ENCODE data around the gene RAB3GAP1.
"Not testable (repeated sequence)": the region's sequence is repeated elsewhere in the genome, so short reads cannot be mapped to it uniquely, and the experiment has no call there.

Gene RAB3GAP1

DNA sequence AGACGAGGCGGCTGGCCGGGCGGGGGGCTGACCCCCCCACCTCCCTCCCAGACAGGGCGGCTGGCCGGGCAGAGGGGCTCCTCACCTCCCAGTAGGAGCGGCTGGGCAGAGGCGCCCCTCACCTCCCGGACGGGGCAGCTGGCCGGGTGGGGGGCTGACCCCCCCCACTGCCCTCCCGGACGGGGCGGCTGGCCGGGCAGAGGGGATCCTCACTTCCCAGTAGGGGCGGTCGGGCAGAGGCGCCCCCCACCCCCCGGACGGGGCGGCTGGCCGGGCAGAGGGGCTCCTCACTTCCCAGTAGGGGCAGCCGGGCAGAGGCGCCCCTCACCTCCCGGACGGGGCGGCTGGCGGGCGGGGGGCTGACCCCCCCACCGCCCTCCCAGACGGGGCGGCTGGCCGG, 18.9 kb upstream of the RAB3GAP1 start:
- intact Hi-C loops (cut with micrococcal nuclease); H3K4me1 Mint-ChIP-seq (ENCODE audit: low read depth); H3K27me3 Mint-ChIP-seq; H3K27ac Mint-ChIP-seq; H3K9me3 Mint-ChIP-seq; H3K36me3 Mint-ChIP-seq (ENCODE audit: low read depth); H3K4me3 Mint-ChIP-seq: not testable (repeated sequence)

DNA sequence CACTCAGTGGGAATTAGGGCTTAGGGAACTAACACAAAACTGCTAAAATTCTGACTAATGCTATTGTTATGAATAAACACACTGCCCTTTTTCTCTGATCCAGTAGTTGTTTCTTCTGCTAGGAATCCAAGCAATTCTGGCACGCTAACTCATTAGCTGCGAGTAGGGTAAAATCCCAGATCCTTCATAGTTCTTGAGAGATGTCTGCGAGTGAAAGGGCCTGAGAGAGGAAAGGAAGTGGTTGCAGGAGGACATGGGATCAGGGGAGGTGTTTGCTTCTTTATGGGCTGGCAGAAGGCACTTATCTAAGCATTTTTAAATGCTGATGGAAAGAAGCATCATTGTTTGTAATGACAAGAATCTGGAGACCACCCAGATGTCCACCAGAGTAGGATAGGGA, 14.3 kb upstream of the RAB3GAP1 start:
- H3K27ac Mint-ChIP-seq, result no peak overlapping the region
- no peak overlapping the region for H3K4me3 Mint-ChIP-seq
- no peaks in the 10 kb centered on the region for H3K36me3 Mint-ChIP-seq (ENCODE audit: low read depth)
- intact Hi-C loops (cut with micrococcal nuclease), result no loop called here
- H3K4me1 Mint-ChIP-seq (ENCODE audit: low read depth), result no peaks in the 10 kb centered on the region
- H3K27me3 Mint-ChIP-seq, result peaks cover 1% of the 10 kb centered on the region
- no peaks in the 10 kb centered on the region for H3K9me3 Mint-ChIP-seq

DNA sequence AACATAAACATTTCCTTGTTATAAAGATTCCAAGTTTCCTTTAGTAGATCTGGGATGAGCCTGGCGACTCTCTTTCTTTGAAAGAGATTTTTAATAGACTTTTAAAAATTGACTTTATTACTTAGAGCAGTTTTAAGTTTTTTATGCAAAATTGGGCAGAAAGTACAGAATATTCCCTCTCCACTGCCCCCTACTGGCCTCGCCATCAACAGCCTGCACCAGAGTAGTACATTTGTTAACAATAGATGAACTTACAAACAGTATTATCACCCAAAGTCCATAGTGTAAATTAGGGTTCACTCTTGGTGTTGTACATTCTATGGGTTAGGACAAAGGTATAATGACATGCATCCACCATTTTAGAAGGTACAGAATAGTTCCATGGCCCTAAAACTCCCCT, 8.7 kb upstream of the RAB3GAP1 start:
- no peaks in the 10 kb centered on the region for H3K4me1 Mint-ChIP-seq (ENCODE audit: low read depth)
- H3K4me3 Mint-ChIP-seq, result no peak overlapping the region
- H3K27me3 Mint-ChIP-seq, result peaks cover 5% of the 10 kb centered on the region
- no peak overlapping the region for H3K27ac Mint-ChIP-seq
- H3K36me3 Mint-ChIP-seq (ENCODE audit: low read depth), result no peaks in the 10 kb centered on the region
- intact Hi-C loops (cut with micrococcal nuclease), result loop anchor here (5.0 kb wide), 1 partner anchor 36 kb away; no protein-coding TSS in a partner anchor
- H3K9me3 Mint-ChIP-seq, result no peaks in the 10 kb centered on the region

DNA sequence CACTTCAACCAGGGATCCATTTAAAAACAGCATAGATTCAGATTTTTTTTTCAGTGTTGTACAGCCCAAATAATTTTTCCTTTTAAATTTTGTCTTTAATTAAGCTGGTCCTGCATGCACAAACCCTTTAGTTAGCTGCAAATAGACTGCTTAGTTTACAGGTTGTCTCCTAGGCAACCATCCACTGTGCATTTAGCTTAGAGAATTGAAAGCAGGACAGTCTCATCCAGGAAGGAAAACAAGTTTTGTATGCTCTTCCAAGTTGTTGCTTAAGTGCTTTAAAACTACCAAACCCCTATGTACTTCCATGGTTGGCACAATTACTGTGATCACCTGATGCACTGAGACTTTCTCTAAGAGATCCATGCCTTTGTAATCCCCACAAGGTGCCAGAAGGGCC, 4.8 kb upstream of the RAB3GAP1 start, which contains the start of gene MAP3K19:
TSS of gene MAP3K19 (minus strand) at position 148 of the 400 bp plus-strand sequence. CDS start 22,800 bp downstream, outside the sequence.
- no peaks in the 10 kb centered on the region for H3K4me1 Mint-ChIP-seq (ENCODE audit: low read depth)
- intact Hi-C loops (cut with micrococcal nuclease), result no loop called here
- H3K4me3 Mint-ChIP-seq, result no peak within 1 kb of the TSS
- H3K36me3 Mint-ChIP-seq (ENCODE audit: low read depth), result peaks cover 4% of the 10 kb centered on the region
- no peaks in the 10 kb centered on the region for H3K9me3 Mint-ChIP-seq
- peaks cover 5% of the 10 kb centered on the region for H3K27me3 Mint-ChIP-seq
- no peak within 1 kb of the TSS for H3K27ac Mint-ChIP-seq

DNA sequence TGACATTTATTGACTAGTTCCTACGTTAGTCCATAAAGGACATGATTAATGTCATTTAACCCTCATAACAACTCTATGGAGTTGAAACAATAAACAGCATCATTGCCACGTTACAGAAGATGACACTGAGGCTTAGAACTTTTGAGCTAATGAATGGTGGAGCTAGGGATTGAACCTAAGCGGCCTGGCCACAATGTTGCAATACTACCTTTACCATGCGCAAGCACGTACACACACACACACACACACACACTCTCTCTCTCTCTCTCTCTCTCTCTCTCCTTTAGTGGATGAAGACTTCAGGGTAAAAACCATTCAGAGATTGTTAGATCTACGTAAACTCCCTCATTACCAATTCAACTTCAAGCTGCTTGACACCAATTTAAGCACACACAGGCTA, 4.0 kb upstream of the RAB3GAP1 start:
- Mint-ChIP-seq H3K36me3 (ENCODE audit: low read depth) (peaks cover 9% of the 10 kb centered on the region), H3K27ac (no peak overlapping the region), H3K4me1 (ENCODE audit: low read depth) (peaks cover 2% of the 10 kb centered on the region), H3K4me3 (no peak overlapping the region), H3K27me3 (peaks cover 5% of the 10 kb centered on the region), H3K9me3 (no peaks in the 10 kb centered on the region)
- intact Hi-C loops (cut with micrococcal nuclease), result no loop called here

DNA sequence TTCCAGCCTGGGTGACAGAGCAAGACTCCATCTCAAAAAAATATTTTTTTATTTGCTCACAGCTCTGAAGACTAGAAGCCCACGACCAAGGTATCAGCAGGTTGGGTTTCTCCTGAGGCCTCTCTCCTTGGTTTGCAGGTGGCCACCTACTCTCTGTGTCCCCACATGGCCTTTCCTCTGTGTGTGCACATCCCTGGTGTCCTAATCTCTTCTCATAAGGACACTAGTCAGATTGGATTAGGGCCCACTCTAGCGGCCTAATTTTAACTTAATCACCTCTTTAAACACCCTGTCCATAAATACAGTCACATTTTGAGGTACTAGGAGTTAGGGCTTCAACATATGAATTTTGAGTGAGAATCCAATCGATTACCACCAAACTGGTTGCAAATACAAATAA, 2.0 kb upstream of the RAB3GAP1 start:
- H3K36me3 Mint-ChIP-seq (ENCODE audit: low read depth), result peaks cover 18% of the 10 kb centered on the region
- peaks cover 1% of the 10 kb centered on the region for H3K27me3 Mint-ChIP-seq
- H3K4me1 Mint-ChIP-seq (ENCODE audit: low read depth), result peaks cover 18% of the 10 kb centered on the region
- intact Hi-C loops (cut with micrococcal nuclease), result loop anchor here (5.0 to 10.0 kb wide), 3 partner anchors 67 to 135 kb away; partner anchors contain the start of gene CCNT2
- no peaks in the 10 kb centered on the region for H3K9me3 Mint-ChIP-seq
- no peak overlapping the region for H3K27ac Mint-ChIP-seq
- no peak overlapping the region for H3K4me3 Mint-ChIP-seq

DNA sequence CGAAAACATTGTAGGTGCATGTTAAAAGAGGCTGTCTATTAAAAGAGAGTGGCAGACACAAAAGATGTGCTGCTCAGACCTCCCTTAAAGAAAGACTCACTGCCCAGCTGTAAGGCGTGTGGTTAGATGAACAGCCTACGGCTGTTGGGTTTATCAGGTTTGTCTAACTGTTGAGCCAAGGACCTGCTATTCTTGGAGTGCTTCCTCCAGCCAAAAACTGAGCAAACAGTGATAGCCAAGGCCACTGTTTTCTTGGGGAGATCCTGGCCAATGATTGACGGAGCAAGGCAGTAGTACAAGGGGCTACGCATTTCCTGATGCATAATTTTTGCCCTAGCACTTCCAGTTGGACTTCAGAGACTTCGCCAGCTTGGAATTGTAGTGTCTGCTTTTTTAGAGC, 1.4 kb upstream of the RAB3GAP1 start:
- H3K27ac Mint-ChIP-seq, result no peak overlapping the region
- H3K9me3 Mint-ChIP-seq, result no peaks in the 10 kb centered on the region
- H3K27me3 Mint-ChIP-seq, result peaks cover 1% of the 10 kb centered on the region
- H3K4me3 Mint-ChIP-seq, result no peak overlapping the region
- H3K4me1 Mint-ChIP-seq (ENCODE audit: low read depth), result peaks cover 21% of the 10 kb centered on the region
- peaks cover 18% of the 10 kb centered on the region for H3K36me3 Mint-ChIP-seq (ENCODE audit: low read depth)
- intact Hi-C loops (cut with micrococcal nuclease), result loop anchor here (5.0 to 10.0 kb wide), 3 partner anchors 67 to 136 kb away; partner anchors contain the start of gene CCNT2

DNA sequence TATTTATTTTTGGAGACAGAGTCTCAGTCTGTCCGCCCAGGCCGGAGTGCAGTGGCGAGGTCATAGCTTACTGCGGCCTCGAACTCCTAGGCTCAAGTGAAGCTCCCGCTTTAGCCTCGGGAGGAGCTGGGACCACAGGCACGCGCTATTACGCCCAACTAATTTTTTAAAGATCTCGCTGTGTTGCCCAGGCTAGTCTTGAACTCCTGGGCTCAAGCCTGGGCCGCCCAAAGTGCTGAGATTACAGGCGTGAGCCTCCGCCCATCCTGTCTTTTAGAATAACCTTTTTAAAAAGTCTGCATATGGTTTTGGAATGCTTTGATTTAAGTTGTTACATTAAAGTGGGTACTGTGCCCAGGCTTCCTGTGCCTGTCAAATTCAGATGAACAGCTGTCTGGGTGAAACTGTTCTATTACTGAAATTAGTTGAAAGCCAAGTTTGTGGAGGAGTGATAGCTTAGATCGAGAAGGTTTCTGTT, 944 bp downstream of the RAB3GAP1 start:
- Mint-ChIP-seq H3K4me3 (peak overlapping the region; percentile 96), H3K9me3 (no peaks in the 10 kb centered on the region), H3K27me3 (no peaks in the 10 kb centered on the region), H3K4me1 (ENCODE audit: low read depth) (peaks cover 28% of the 10 kb centered on the region), H3K36me3 (ENCODE audit: low read depth) (peaks cover 32% of the 10 kb centered on the region), H3K27ac (peak overlapping the region; percentile 100)
- intact Hi-C loops (cut with micrococcal nuclease), result loop anchor here (1.0 to 10.0 kb wide), 5 partner anchors 64 to 688 kb away; partner anchors contain the start of genes CCNT2, R3HDM1, UBXN4 and ZRANB3

DNA sequence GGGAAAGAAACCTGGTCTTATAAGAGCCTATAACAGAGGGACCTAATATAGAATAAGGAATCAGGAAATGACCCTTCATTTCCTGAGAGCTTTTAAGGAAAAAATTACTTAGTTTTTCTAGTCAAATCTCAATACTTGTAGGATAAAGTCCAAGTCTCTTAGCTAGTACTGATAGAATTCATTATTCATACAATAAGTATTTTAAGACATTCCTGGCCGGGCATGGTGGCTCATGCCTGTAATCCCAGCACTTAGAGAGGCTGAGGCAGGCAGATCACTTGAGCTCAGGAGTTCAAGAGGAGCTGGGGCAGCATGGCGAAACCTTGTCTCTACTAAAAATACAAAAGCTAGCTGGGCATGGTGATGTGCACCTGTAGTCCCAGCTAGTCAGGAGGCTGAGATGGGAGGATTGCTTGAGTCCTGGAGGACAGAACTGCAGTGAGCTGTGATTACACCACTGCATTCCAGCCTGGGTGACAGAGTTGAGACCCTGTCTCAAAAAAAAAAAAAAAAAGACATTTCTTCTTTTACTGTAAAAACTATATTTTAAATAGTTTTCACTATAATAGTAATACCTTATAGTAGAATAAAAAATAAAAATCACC, 3.2 kb downstream of the RAB3GAP1 start:
- no peaks in the 10 kb centered on the region for H3K27me3 Mint-ChIP-seq
- H3K9me3 Mint-ChIP-seq, result no peaks in the 10 kb centered on the region
- peaks cover 48% of the 10 kb centered on the region for H3K36me3 Mint-ChIP-seq (ENCODE audit: low read depth)
- H3K4me3 Mint-ChIP-seq, result no peak overlapping the region
- H3K4me1 Mint-ChIP-seq (ENCODE audit: low read depth), result peaks cover 28% of the 10 kb centered on the region
- H3K27ac Mint-ChIP-seq, result no peak overlapping the region
- intact Hi-C loops (cut with micrococcal nuclease), result loop anchor here (10.0 kb wide), 1 partner anchor 140 kb away; the partner anchor contains the start of gene CCNT2

DNA sequence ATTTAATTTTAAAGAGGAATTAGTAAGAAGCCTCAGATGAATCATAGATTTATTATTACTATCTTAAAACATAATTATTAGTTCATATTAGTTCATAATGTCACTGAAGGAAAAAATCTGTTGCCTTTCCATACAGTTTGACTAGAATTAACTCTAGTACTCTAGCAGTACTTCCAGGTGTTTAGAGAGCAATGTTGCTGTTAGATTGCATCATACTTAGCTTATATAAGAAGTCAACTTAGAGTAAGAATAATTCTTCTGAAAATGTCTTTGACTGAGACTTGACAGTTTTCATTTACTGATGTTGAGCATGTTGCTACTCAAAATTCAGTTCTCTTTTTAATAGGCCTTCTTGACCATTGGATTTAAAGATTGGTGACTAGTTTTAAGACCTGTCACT, 4.7 kb downstream of the RAB3GAP1 start:
- no peaks in the 10 kb centered on the region for H3K9me3 Mint-ChIP-seq
- peaks cover 31% of the 10 kb centered on the region for H3K4me1 Mint-ChIP-seq (ENCODE audit: low read depth)
- no peak overlapping the region for H3K27ac Mint-ChIP-seq
- intact Hi-C loops (cut with micrococcal nuclease), result loop anchor here (10.0 kb wide), 1 partner anchor 142 kb away; the partner anchor contains the start of gene CCNT2
- no peak overlapping the region for H3K4me3 Mint-ChIP-seq
- H3K27me3 Mint-ChIP-seq, result no peaks in the 10 kb centered on the region
- H3K36me3 Mint-ChIP-seq (ENCODE audit: low read depth), result peaks cover 60% of the 10 kb centered on the region

DNA sequence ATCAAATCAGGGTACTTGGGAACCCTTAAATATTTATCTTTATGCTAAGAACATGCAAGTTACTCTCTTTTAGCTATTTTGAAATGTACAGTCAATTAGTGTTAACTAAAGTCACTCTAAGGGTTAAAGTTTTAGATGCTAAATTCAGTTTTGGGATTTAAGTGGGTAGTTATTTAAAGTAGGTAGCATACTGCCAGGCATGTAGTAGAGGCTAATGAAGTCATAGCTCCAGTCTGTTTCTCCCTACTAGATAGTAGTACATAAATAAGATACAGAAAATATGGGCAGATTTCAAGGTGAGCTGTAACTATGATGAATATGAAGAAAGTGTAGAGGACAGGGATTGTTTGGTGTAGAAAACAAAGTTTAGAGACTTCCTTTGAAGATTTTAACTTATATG, 7.5 kb downstream of the RAB3GAP1 start:
- Mint-ChIP-seq H3K9me3 (no peaks in the 10 kb centered on the region), H3K4me1 (ENCODE audit: low read depth) (peaks cover 34% of the 10 kb centered on the region), H3K36me3 (ENCODE audit: low read depth) (peaks cover 68% of the 10 kb centered on the region), H3K4me3 (no peak overlapping the region), H3K27me3 (no peaks in the 10 kb centered on the region), H3K27ac (no peak overlapping the region)
- intact Hi-C loops (cut with micrococcal nuclease), result loop anchor here (10.0 kb wide), 1 partner anchor 145 kb away; the partner anchor contains the start of gene CCNT2

DNA sequence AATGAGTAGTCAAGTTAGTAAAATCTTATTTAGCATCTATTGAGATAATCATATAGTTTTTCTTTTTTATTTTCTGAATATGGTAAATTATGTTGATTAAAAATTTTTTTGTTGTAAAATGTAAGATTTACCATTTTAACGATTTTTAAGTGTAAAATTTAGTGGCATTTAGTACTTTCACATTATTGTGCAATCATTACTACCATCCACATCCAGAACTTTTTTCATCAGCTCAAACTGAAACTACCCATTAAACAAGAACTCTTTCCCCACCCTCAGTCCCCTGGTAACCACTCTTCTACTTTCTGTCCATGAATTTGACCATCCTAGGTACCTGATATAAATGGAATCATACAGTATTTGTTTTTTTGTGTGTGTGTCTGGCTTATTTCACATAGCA, 11.1 kb downstream of the RAB3GAP1 start:
- intact Hi-C loops (cut with micrococcal nuclease), result no loop called here
- Mint-ChIP-seq H3K27ac (peak overlapping the region; percentile 50), H3K4me3 (peak overlapping the region; percentile 13), H3K9me3 (no peaks in the 10 kb centered on the region), H3K36me3 (ENCODE audit: low read depth) (peaks cover 69% of the 10 kb centered on the region), H3K27me3 (no peaks in the 10 kb centered on the region), H3K4me1 (ENCODE audit: low read depth) (peaks cover 24% of the 10 kb centered on the region)

DNA sequence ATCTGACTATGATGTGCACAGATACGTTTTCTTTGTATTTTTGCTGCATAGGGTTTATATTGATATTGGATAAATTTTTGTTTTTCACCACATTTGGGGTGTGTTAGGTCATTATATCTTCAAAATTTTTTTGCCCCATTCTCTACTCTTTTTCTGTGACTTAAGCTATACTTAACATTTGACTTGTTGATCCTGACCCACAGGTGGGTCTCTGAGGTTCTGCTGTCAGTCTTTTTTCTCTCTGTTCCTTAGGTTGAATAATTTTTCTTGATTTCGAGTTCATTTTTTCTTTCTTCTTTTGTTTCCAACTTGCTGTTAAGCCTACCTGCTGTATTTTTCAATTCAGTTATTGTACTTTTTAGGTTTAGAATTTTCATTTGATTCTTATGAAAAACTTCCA, 12.1 kb downstream of the RAB3GAP1 start:
- Mint-ChIP-seq H3K9me3 (no peaks in the 10 kb centered on the region), H3K27ac (peak overlapping the region; percentile 50), H3K4me1 (ENCODE audit: low read depth) (peaks cover 24% of the 10 kb centered on the region), H3K4me3 (no peak overlapping the region), H3K36me3 (ENCODE audit: low read depth) (peaks cover 65% of the 10 kb centered on the region), H3K27me3 (no peaks in the 10 kb centered on the region)
- intact Hi-C loops (cut with micrococcal nuclease), result no loop called here

DNA sequence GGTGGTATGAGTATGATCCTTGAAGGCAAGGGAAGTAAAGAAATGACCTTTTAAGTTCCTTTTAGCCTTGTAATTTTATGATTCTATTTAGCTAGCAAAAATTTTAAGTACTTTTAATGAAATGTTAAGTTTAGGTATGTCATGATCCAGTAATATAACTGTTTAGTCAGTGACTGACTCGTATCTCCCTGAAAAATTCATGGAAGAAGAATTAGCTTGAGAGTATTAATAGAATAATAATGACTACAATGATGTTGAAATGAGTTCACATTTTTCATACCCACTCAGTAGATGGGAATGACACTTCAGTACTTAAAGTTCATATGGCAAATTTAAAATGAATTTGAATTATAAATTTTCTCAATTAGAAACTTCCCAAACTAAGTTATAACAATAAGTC, 14.6 kb downstream of the RAB3GAP1 start:
- peaks cover 67% of the 10 kb centered on the region for H3K36me3 Mint-ChIP-seq (ENCODE audit: low read depth)

More for the DNA sequence above, 14.6 kb downstream of the RAB3GAP1 start:
- H3K9me3 Mint-ChIP-seq, result peaks cover 19% of the 10 kb centered on the region
- H3K27me3 Mint-ChIP-seq, result no peaks in the 10 kb centered on the region
- H3K4me1 Mint-ChIP-seq (ENCODE audit: low read depth), result peaks cover 22% of the 10 kb centered on the region
- no peak overlapping the region for H3K4me3 Mint-ChIP-seq
- intact Hi-C loops (cut with micrococcal nuclease), result no loop called here
- H3K27ac Mint-ChIP-seq, result no peak overlapping the region

All from dendritic cell treated with granulocyte-macrophage colony-stimulating factor and Interleukin-4, amounts not matched to agents 40 ng/mL and 50 ng/mL, for 4 days (primary cell).